ENCODE results near the gene NPC1L1. TPM values are rescaled to one million over a fixed set of nuclear protein-coding genes. Genes with fewer than 3 reads are reported as not detected.

NPC1L1 gene
- polyA plus RNA-seq, 1 donor from 2014 or later: not detected

DNA sequence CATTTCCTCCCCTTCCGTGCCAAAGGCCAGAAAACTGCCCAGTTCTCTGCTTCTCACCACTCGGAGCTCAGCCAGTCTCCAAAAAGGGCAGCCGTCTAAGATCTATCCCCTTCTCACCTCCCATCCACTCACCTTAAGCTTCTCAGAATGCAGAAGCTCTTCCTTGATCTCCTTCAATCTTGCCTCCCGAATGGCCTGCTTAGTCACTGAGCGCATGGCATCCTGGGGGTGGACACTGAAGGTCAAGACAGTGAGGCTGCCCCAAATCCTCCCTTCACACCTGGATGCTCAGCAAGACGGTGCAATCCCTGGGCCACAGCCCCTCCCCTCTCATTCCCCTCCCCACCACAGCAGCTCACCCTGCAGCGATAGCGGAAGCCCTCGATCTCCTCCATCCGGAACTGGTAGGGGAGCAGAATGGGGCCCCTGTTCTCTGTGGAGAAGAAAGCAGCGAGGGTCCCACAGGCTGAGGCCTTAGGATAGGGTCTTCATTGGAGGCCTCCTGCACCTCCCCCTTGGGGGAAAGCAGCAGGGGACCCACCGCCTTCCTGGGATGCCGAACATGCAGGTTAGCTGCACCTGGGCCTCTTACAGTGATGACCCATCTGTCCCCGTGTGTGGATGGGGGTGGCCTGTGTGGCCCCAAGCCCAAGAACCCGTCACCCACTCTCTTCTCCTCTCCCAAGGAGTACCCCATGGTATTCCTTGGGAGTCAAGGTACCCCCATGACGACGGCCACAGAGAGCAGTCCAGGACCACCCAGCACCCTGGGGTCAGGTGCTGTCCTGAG is 27.8 kb upstream of the NPC1L1 start:
- Histone ChIP-seq H3K9me2 (ENCODE audit: insufficient read depth, low read length) (no peaks in the 10 kb centered on the region), H3K27ac (ENCODE audit: low read length) (no peak overlapping the region), H3K36me3 (ENCODE audit: insufficient read depth, low read length) (no peaks in the 10 kb centered on the region), H3K79me2 (replicated peaks; ENCODE audit: insufficient read depth, low read length) (peaks cover 9% of the 10 kb centered on the region), H4K20me1 (ENCODE audit: insufficient read depth) (no peaks in the 10 kb centered on the region), H3F3A (ENCODE audit: insufficient read depth, low read length, poor library complexity, severe bottlenecking) (no peaks in the 10 kb centered on the region), H3K4me2 (ENCODE audit: low read length) (no peak overlapping the region), H2AFZ (ENCODE audit: low read depth, low read length) (no peak overlapping the region), H3K9ac (ENCODE audit: low read length) (no peak overlapping the region), H3K27me3 (ENCODE audit: insufficient read depth, low read depth, low read length) (no peaks in the 10 kb centered on the region), H3K4me3 (ENCODE audit: low read length) (no peak overlapping the region), H3K9me3 (ENCODE audit: low read length) (no peaks in the 10 kb centered on the region)
- TF ChIP-seq EZH2 (IDR thresholded peaks at IDR 0.05; ENCODE audit: borderline replicate concordance, insufficient read depth, low read length, poor library complexity, severe bottlenecking): no peak
- TF ChIP-seq RAD21 (conservative IDR thresholded peaks at IDR 0.05): no peak
- TF ChIP-seq CTCF (IDR thresholded peaks at IDR 0.05; ENCODE audit: poor library complexity, severe bottlenecking): no peak
- no peak for TF ChIP-seq SMC3 (conservative IDR thresholded peaks at IDR 0.05; ENCODE audit: poor library complexity)
- TF ChIP-seq EP300 (conservative IDR thresholded peaks at IDR 0.05; ENCODE audit: poor library complexity, severe bottlenecking): no peak
- TF ChIP-seq TAF1 (IDR thresholded peaks at IDR 0.05; ENCODE audit: low read depth): no peak
- TF ChIP-seq, protein P1, sequence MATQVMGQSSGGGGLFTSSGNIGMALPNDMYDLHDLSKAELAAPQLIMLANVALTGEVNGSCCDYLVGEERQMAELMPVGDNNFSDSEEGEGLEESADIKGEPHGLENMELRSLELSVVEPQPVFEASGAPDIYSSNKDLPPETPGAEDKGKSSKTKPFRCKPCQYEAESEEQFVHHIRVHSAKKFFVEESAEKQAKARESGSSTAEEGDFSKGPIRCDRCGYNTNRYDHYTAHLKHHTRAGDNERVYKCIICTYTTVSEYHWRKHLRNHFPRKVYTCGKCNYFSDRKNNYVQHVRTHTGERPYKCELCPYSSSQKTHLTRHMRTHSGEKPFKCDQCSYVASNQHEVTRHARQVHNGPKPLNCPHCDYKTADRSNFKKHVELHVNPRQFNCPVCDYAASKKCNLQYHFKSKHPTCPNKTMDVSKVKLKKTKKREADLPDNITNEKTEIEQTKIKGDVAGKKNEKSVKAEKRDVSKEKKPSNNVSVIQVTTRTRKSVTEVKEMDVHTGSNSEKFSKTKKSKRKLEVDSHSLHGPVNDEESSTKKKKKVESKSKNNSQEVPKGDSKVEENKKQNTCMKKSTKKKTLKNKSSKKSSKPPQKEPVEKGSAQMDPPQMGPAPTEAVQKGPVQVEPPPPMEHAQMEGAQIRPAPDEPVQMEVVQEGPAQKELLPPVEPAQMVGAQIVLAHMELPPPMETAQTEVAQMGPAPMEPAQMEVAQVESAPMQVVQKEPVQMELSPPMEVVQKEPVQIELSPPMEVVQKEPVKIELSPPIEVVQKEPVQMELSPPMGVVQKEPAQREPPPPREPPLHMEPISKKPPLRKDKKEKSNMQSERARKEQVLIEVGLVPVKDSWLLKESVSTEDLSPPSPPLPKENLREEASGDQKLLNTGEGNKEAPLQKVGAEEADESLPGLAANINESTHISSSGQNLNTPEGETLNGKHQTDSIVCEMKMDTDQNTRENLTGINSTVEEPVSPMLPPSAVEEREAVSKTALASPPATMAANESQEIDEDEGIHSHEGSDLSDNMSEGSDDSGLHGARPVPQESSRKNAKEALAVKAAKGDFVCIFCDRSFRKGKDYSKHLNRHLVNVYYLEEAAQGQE (IDR thresholded peaks at IDR 0.05; ENCODE audit: borderline replicate concordance): no peak
- no peak for TF ChIP-seq POLR2AphosphoS5 (IDR thresholded peaks at IDR 0.05)
- TF ChIP-seq MXI1 (conservative IDR thresholded peaks at IDR 0.05; ENCODE audit: poor library complexity, severe bottlenecking): no peak

DNA sequence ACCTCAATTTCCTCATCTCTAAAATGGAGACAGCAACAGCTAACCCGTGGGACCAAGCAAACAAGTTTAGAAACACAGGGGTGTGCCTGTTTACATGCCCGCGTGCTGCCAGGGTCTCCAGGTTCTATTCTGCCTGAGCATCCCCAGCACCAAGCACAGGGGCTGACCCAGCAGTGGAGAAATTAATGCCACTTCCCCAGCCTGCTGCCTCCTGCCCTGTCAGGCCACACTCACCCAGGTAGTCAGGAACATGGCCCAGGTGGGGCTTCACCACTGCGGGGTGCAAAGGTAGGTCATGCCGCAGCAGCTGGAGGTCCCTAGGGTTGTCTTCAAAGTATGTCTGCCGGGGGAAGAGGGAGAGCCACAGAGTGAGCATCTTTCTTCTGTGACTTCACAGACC is 26.8 kb upstream of the NPC1L1 start:
- Histone ChIP-seq H3K4me3 (ENCODE audit: low read length) (no peak overlapping the region), H3K9me2 (ENCODE audit: insufficient read depth, low read length) (no peaks in the 10 kb centered on the region), H3K4me2 (ENCODE audit: low read length) (no peak overlapping the region), H3K27me3 (ENCODE audit: insufficient read depth, low read depth, low read length) (no peaks in the 10 kb centered on the region), H3K36me3 (ENCODE audit: insufficient read depth, low read length) (no peaks in the 10 kb centered on the region), H3K9ac (ENCODE audit: low read length) (no peak overlapping the region), H2AFZ (ENCODE audit: low read depth, low read length) (no peak overlapping the region), H3K9me3 (ENCODE audit: low read length) (no peaks in the 10 kb centered on the region), H3F3A (ENCODE audit: insufficient read depth, low read length, poor library complexity, severe bottlenecking) (no peaks in the 10 kb centered on the region), H4K20me1 (ENCODE audit: insufficient read depth) (no peaks in the 10 kb centered on the region), H3K27ac (ENCODE audit: low read length) (no peak overlapping the region), H3K79me2 (replicated peaks; ENCODE audit: insufficient read depth, low read length) (peaks cover 2% of the 10 kb centered on the region)
- TF ChIP-seq SMC3 (conservative IDR thresholded peaks at IDR 0.05; ENCODE audit: poor library complexity) (no peak), TAF1 (IDR thresholded peaks at IDR 0.05; ENCODE audit: low read depth) (no peak), EZH2 (IDR thresholded peaks at IDR 0.05; ENCODE audit: borderline replicate concordance, insufficient read depth, low read length, poor library complexity, severe bottlenecking) (no peak), POLR2AphosphoS5 (IDR thresholded peaks at IDR 0.05) (no peak), MXI1 (conservative IDR thresholded peaks at IDR 0.05; ENCODE audit: poor library complexity, severe bottlenecking) (no peak), EP300 (conservative IDR thresholded peaks at IDR 0.05; ENCODE audit: poor library complexity, severe bottlenecking) (no peak), RAD21 (conservative IDR thresholded peaks at IDR 0.05) (no peak), CTCF (IDR thresholded peaks at IDR 0.05; ENCODE audit: poor library complexity, severe bottlenecking) (no peak)
- TF ChIP-seq, protein P1 (IDR thresholded peaks at IDR 0.05; ENCODE audit: borderline replicate concordance): no peak

All from neural cell (in vitro differentiated cells).